ENCODE data around the gene MMP13. TPM values are rescaled to one million over a fixed set of nuclear protein-coding genes. Genes with fewer than 3 reads are reported as not detected.

Gene MMP13
- total and polyA plus RNA-seq, 9 of the 15 experiments (the other 6 are each of a cell fraction or from before 2014, with no cell fraction given) = not detected

- TF ChIP-seq ZNF280A (IDR thresholded peaks at IDR 0.05; ENCODE audit: low read depth, partially characterized antibody) (no peak), MYNN (IDR thresholded peaks at IDR 0.05) (no peak), MYNN (CRISPR knock-in tag; IDR thresholded peaks at IDR 0.05) (no peak), TEAD1 (CRISPR knock-in tag; IDR thresholded peaks at IDR 0.05) (no peak), NR2F6 (CRISPR knock-in tag; IDR thresholded peaks at IDR 0.05) (no peak), ZNF589 (CRISPR knock-in tag; IDR thresholded peaks at IDR 0.05; ENCODE audit: low read depth) (no peak), BRCA1 (IDR thresholded peaks at IDR 0.05) (no peak), BRCA1 (CRISPR knock-in tag; IDR thresholded peaks at IDR 0.05) (no peak), NKRF (IDR thresholded peaks at IDR 0.05; ENCODE audit: borderline replicate concordance) (no peak), TCF15 (CRISPR knock-in tag; IDR thresholded peaks at IDR 0.05) (no peak), AFF4 (CRISPR knock-in tag; IDR thresholded peaks at IDR 0.05) (no peak)
These were observed 30.6 kb downstream of the MMP13 start (continued) for GRCh38 chr11:102924851-102925380.

Measured in K562 (cell line).